Chondrocyte (in vitro differentiated cells): ENCODE data around the gene NADSYN1. TPM values are rescaled to one million over a fixed set of nuclear protein-coding genes. Genes with fewer than 3 reads are reported as not detected.

ENCODE experiments used
- DNase-seq: peaks from one replicate; pipeline ENCODE4 v3.0.0; 2021; ENCODE audit warnings: mixed read lengths, low spot score
- H3K27ac Mint-ChIP-seq: one replicate; pipeline ENCODE4 v1.8.0; 2021; ENCODE audit warnings: mild to moderate bottlenecking, moderate library complexity, mixed read lengths; ENCODE audit not compliant: unreplicated experiment
- H3K27me3 Mint-ChIP-seq: 2 replicates; pipeline ENCODE4 v1.8.0; 2021; ENCODE audit warnings: low read depth, mixed read lengths
- H3K36me3 Mint-ChIP-seq: 2 replicates; pipeline ENCODE4 v1.8.0; 2021; ENCODE audit warnings: low read depth, mixed read lengths
- H3K4me1 Mint-ChIP-seq: 2 replicates; pipeline ENCODE4 v1.8.0; 2021; ENCODE audit warnings: low read depth, mild to moderate bottlenecking, mixed read lengths
- H3K4me3 Mint-ChIP-seq: one replicate; pipeline ENCODE4 v1.8.0; 2021; ENCODE audit warnings: mild to moderate bottlenecking, moderate library complexity, mixed read lengths; ENCODE audit not compliant: unreplicated experiment
- H3K9me3 Mint-ChIP-seq: 2 replicates; pipeline ENCODE4 v1.8.0; 2021; ENCODE audit warnings: low read depth, mixed read lengths
- total RNA-seq: library from RNA; stranded (reverse); gene quantifications from 3 replicates; pipeline ENCODE4 v1.2.1, GENCODE V29; 2021
- TF ChIP-seq, protein P1 (sequence below): fragments of 200-600 bp; sonication (generic); IDR thresholded peaks from 2 replicates; pipeline ENCODE4 v1.5.0; 2021; ENCODE audit warnings: antibody characterized with exemption, mild to moderate bottlenecking, moderate library complexity

NADSYN1 gene
- total RNA-seq, 1 donor from 2014 or later: 38.8 TPM

DNA sequence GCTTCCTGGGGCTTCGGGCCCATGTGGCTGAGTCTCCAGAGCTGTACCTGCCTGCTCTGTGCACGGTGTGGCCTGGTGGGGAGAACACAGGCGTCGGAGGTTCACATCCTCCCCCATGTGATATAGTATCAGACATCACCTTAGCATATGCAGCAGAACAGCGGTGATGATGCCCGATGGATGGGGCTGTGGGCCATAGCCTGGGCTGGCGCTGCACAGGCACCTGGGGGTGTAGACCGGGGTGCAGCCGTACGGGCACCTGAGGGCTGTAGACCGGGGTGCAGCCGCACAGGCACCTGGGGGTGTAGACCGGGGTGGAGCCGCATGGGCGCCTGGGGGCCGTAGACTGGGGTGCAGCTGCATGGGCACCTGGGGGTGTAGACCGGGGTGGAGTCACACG, 29.2 kb downstream of the NADSYN1 start:
- Mint-ChIP-seq H3K4me3 (no peak overlapping the region), H3K27ac (no peak overlapping the region), H3K9me3 (no peaks in the 10 kb centered on the region), H3K36me3 (peaks cover 55% of the 10 kb centered on the region), H3K27me3 (no peaks in the 10 kb centered on the region), H3K4me1 (peaks cover 2% of the 10 kb centered on the region)
- DNase-seq: peak; percentile 81
- TF ChIP-seq, protein P1, sequence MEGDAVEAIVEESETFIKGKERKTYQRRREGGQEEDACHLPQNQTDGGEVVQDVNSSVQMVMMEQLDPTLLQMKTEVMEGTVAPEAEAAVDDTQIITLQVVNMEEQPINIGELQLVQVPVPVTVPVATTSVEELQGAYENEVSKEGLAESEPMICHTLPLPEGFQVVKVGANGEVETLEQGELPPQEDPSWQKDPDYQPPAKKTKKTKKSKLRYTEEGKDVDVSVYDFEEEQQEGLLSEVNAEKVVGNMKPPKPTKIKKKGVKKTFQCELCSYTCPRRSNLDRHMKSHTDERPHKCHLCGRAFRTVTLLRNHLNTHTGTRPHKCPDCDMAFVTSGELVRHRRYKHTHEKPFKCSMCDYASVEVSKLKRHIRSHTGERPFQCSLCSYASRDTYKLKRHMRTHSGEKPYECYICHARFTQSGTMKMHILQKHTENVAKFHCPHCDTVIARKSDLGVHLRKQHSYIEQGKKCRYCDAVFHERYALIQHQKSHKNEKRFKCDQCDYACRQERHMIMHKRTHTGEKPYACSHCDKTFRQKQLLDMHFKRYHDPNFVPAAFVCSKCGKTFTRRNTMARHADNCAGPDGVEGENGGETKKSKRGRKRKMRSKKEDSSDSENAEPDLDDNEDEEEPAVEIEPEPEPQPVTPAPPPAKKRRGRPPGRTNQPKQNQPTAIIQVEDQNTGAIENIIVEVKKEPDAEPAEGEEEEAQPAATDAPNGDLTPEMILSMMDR: no peak

DNA sequence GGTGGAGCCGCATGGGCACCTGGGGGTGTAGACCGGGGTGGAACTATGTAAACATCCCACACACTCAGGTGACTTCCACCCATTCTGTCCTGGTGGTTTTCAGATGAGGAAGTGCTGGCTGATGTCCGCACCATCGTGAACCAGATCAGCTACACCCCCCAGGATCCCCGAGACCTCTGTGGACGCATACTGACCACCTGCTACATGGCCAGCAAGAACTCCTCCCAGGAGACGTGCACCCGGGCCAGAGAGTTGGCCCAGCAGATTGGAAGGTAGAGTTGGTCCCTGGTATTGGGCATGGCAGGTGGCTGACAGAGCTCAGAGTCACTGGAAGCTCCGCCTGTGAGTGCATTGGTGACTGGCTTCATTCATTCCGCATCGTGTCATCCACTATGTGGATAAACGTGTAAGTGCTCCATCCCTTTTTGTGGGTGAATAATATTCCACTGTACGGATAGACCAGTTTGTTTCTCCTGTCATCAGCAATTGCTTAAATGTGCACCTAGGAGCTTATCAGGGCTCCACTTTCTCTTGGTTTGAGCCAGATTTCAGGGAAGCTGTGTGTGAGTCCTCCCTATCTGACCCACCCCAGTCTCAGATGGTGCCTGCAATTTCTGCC, 29.9 kb downstream of the NADSYN1 start:
- DNase-seq: peak; percentile 73
- Mint-ChIP-seq H3K27ac (no peak overlapping the region), H3K4me3 (no peak overlapping the region), H3K27me3 (no peaks in the 10 kb centered on the region), H3K36me3 (peaks cover 53% of the 10 kb centered on the region), H3K9me3 (no peaks in the 10 kb centered on the region), H3K4me1 (peaks cover 4% of the 10 kb centered on the region)
- TF ChIP-seq, protein P1: no peak

DNA sequence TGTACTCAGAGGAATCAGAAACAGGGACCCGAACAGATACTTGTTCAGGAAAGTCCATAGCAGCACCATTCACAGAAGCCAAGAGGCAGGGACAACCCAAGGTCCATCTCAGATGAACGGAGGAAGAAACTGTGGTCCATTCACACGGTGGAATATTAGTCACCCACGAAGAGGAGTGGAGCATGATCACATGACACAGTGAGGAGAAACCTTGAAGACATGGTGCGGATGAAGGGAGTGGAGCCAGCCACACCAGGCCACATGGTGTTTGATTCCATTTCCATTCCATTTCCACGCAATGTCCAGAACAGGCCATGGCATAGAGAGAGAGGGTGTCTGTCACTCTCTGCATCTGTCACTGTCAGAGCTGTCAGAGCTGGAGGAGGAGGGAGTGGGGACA, 30.7 kb downstream of the NADSYN1 start:
- Mint-ChIP-seq H3K4me3 (no peak overlapping the region), H3K27ac (no peak overlapping the region), H3K4me1 (peaks cover 7% of the 10 kb centered on the region), H3K36me3 (peaks cover 50% of the 10 kb centered on the region), H3K9me3 (no peaks in the 10 kb centered on the region), H3K27me3 (no peaks in the 10 kb centered on the region)
- DNase-seq: no peak
- TF ChIP-seq, protein P1: no peak

DNA sequence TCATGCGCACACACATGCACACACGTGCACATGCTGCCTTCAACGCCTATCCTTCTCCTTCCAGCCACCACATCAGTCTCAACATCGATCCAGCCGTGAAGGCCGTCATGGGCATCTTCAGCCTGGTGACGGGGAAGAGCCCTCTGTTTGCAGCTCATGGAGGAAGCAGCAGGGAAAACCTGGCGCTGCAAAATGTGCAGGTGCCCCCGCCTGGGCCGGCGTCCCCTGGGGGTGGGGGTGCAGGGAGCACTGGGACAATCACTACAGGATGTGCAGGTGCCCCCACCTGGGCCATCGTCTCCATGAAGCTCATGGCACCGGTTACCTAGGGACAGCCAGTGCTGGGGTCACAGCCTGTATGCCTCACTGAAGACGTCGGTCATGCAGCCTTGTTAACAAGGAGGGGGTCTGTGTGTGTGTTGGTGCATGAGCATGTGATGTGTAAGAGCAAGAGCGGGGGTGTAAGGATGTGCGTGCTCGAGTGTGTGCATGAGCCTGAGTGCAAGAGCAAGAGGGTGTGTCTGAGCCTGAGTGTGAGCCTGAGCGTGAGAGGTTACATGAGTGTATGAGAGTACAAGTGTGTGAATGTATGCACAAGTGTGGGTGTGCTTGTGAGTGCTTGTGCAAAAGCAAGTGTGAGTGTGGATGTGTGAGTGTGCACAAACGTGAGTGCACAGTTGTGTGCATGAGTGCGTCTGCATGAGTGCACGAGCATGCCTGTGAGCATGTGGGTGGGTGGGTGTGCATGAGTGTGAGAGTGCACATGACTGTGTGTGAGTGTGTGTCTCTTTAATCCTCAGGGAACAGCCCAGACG, 31.5 kb downstream of the NADSYN1 start:
- DNase-seq: peak; percentile 60
- no peak overlapping the region for H3K27ac Mint-ChIP-seq
- peaks cover 50% of the 10 kb centered on the region for H3K36me3 Mint-ChIP-seq
- no peaks in the 10 kb centered on the region for H3K9me3 Mint-ChIP-seq
- no peaks in the 10 kb centered on the region for H3K27me3 Mint-ChIP-seq
- TF ChIP-seq, protein P1: no peak
- no peak overlapping the region for H3K4me3 Mint-ChIP-seq
- H3K4me1 Mint-ChIP-seq: peaks cover 10% of the 10 kb centered on the region

DNA sequence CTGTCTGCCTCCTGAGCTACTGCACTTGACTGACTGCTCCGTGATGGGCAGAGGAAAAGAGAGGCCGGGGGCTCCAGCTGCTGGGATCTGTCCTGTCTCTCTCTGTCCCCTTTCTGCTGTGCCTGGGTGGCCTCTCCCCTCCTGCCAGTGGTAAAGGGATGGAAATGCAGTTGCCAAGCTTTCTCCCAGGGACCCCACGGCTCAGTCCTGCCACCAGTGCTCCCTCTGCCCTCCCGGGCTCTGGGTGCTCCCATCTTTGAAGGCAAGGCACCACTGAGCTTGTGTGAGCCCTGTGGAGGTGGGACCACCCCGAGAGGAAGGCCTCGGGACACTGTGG, 32.0 kb downstream of the NADSYN1 start:
- peaks cover 47% of the 10 kb centered on the region for H3K36me3 Mint-ChIP-seq
- no peaks in the 10 kb centered on the region for H3K9me3 Mint-ChIP-seq
- no peaks in the 10 kb centered on the region for H3K27me3 Mint-ChIP-seq

More for the DNA sequence above, 32.0 kb downstream of the NADSYN1 start:
- Mint-ChIP-seq H3K27ac (no peak overlapping the region), H3K4me3 (no peak overlapping the region), H3K4me1 (peaks cover 10% of the 10 kb centered on the region)
- DNase-seq: peak; percentile 75
- TF ChIP-seq, protein P1: no peak
